ENCODE results near the gene PGAM4. TPM values are rescaled to one million over a fixed set of nuclear protein-coding genes. Genes with fewer than 3 reads are reported as not detected.

Gene PGAM4
- total RNA-seq, 1 donor, result not detected

GRCh38 chrX:77962068-77962902, 7.2 kb downstream of the PGAM4 start:
- no peak overlapping the region for H2AFZ ChIP-seq (ENCODE audit: low read length)

DNA sequence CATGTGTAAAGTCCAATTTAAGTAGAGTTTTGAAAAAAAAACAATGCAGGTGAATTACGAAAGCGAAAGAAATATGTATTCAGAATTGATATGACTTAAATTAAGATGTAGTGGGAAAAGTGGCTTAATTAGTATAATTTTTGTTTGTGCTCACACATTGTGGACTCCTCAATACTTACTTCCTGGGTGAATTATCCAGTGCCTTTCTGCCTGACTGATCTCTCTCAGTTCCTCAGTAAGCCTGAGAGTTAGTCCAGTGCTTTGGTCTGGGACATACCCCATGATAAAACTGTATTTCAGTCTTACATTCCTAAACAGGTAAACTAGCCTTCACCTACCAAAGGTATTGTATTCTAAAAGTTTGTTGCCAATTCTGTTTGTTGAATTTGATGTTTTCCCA, 8.4 kb downstream of the PGAM4 start:
- Histone ChIP-seq H3K27ac (ENCODE audit: low read depth, low read length) (no peak overlapping the region), H3K36me3 (ENCODE audit: insufficient read depth, low read length) (no peaks in the 10 kb centered on the region), H3K4me1 (ENCODE audit: insufficient read depth, low read length) (no peaks in the 10 kb centered on the region), H3K9me3 (ENCODE audit: low read depth, low read length) (no peaks in the 10 kb centered on the region), H3K4me2 (ENCODE audit: insufficient read depth, low read length) (no peak overlapping the region), H4K20me1 (ENCODE audit: insufficient read depth, low read length) (no peaks in the 10 kb centered on the region), H2AFZ (ENCODE audit: low read length) (no peak overlapping the region), H3K27me3 (ENCODE audit: insufficient read depth, low read length) (no peaks in the 10 kb centered on the region), H3K79me2 (ENCODE audit: insufficient read depth, low read length) (no peaks in the 10 kb centered on the region), H3K4me3 (ENCODE audit: insufficient read depth, low read length) (no peak overlapping the region)
- DNase-seq (ENCODE audit: insufficient read length, low spot score, missing footprints), result no peak
- no peak for TF ChIP-seq CTCF (IDR thresholded peaks at IDR 0.05; ENCODE audit: extremely low read depth, low read depth, low read length)

More at GRCh38 chrX:77962068-77962902, 7.2 kb downstream of the PGAM4 start:
- Histone ChIP-seq H3K27ac (ENCODE audit: low read depth, low read length) (no peak overlapping the region), H3K4me2 (ENCODE audit: insufficient read depth, low read length) (no peak overlapping the region), H3K4me3 (ENCODE audit: insufficient read depth, low read length) (no peak overlapping the region), H3K79me2 (ENCODE audit: insufficient read depth, low read length) (no peaks in the 10 kb centered on the region), H3K36me3 (ENCODE audit: insufficient read depth, low read length) (no peaks in the 10 kb centered on the region), H3K4me1 (ENCODE audit: insufficient read depth, low read length) (no peaks in the 10 kb centered on the region), H4K20me1 (ENCODE audit: insufficient read depth, low read length) (no peaks in the 10 kb centered on the region), H3K27me3 (ENCODE audit: insufficient read depth, low read length) (no peaks in the 10 kb centered on the region), H3K9me3 (ENCODE audit: low read depth, low read length) (no peaks in the 10 kb centered on the region)
- DNase-seq (ENCODE audit: insufficient read length, low spot score, missing footprints), result no peak
- TF ChIP-seq CTCF (IDR thresholded peaks at IDR 0.05; ENCODE audit: extremely low read depth, low read depth, low read length), result no peak

DNA sequence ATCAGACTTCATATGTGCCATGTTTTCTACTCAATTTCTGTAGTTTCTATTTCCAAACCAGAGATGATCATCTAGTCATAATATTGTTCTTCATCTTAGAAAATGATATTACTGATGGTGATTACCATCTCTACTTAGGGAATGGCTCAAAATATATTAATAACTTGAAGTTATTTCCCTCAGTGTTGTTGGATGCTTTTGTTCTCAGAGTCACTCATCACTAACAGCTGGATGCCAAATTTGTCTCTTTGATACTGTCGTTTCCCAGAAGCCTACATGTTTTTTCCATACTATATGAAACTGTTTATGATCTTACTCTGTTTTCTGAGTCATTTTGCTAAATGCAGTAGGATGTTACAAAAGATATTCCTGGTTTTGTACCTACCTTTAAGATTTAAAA, 8.9 kb downstream of the PGAM4 start:
- Histone ChIP-seq H3K4me1 (ENCODE audit: insufficient read depth, low read length) (no peaks in the 10 kb centered on the region), H3K36me3 (ENCODE audit: insufficient read depth, low read length) (no peaks in the 10 kb centered on the region), H4K20me1 (ENCODE audit: insufficient read depth, low read length) (no peaks in the 10 kb centered on the region), H3K4me2 (ENCODE audit: insufficient read depth, low read length) (no peak overlapping the region), H3K9me3 (ENCODE audit: low read depth, low read length) (no peaks in the 10 kb centered on the region), H2AFZ (ENCODE audit: low read length) (no peak overlapping the region), H3K4me3 (ENCODE audit: insufficient read depth, low read length) (no peak overlapping the region), H3K27me3 (ENCODE audit: insufficient read depth, low read length) (no peaks in the 10 kb centered on the region), H3K27ac (ENCODE audit: low read depth, low read length) (no peak overlapping the region), H3K79me2 (ENCODE audit: insufficient read depth, low read length) (no peaks in the 10 kb centered on the region)
- TF ChIP-seq CTCF (IDR thresholded peaks at IDR 0.05; ENCODE audit: extremely low read depth, low read depth, low read length), result no peak
- no peak for DNase-seq (ENCODE audit: insufficient read length, low spot score, missing footprints)

DNA sequence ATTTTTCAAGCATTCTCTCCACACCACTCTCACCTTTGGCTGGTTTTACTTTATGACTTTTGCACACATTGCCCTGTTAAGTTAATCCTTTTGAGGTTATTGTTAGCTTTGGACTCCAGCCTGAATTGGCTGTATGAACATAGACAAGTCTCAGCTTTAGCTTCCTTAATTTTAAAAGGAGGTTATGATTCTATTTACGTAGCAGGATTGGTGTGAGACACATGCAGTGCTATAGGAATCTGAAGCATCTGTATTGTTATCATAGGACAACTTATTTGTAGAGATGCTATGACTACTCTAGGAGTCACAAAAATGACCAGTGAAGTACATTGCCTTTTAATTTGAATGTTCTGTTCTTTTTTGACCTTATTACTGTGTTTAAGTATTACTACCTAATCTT, 15.7 kb downstream of the PGAM4 start:
- DNase-seq (ENCODE audit: insufficient read length, low spot score, missing footprints), result peak; percentile 56
- H3K27ac ChIP-seq (ENCODE audit: low read depth, low read length), result no peak overlapping the region
- no peak for TF ChIP-seq CTCF (IDR thresholded peaks at IDR 0.05; ENCODE audit: extremely low read depth, low read depth, low read length)

More for the DNA sequence above, 15.7 kb downstream of the PGAM4 start:
- no peaks in the 10 kb centered on the region for H4K20me1 ChIP-seq (ENCODE audit: insufficient read depth, low read length)
- H3K79me2 ChIP-seq (ENCODE audit: insufficient read depth, low read length), result no peaks in the 10 kb centered on the region
- H3K4me1 ChIP-seq (ENCODE audit: insufficient read depth, low read length), result peaks cover 4% of the 10 kb centered on the region
- H3K4me2 ChIP-seq (ENCODE audit: insufficient read depth, low read length), result no peak overlapping the region
- H3K36me3 ChIP-seq (ENCODE audit: insufficient read depth, low read length), result no peaks in the 10 kb centered on the region
- H2AFZ ChIP-seq (ENCODE audit: low read length), result no peak overlapping the region
- H3K4me3 ChIP-seq (ENCODE audit: insufficient read depth, low read length), result no peak overlapping the region
- no peaks in the 10 kb centered on the region for H3K9me3 ChIP-seq (ENCODE audit: low read depth, low read length)
- no peaks in the 10 kb centered on the region for H3K27me3 ChIP-seq (ENCODE audit: insufficient read depth, low read length)
